Neural crest cell (in vitro differentiated cells): ENCODE measurements around the gene SLC14A1. TPM values are rescaled to one million over a fixed set of nuclear protein-coding genes. Genes with fewer than 3 reads are reported as not detected.
A peak's percentile ranks its signal among the peaks of the same experiment; 100 is the strongest.

Source experiments
- DNase-seq: peaks from one replicate; pipeline ENCODE4 v3.0.0; 2021; ENCODE audit warnings: low read depth, mixed read lengths, low spot score
- H3K27ac Mint-ChIP-seq: one replicate; pipeline ENCODE4 v1.8.0; 2021; ENCODE audit warnings: mild to moderate bottlenecking, mixed read lengths; ENCODE audit not compliant: unreplicated experiment
- H3K27me3 Mint-ChIP-seq: 2 replicates; pipeline ENCODE4 v1.8.0; 2021; ENCODE audit warnings: low read depth, mild to moderate bottlenecking, mixed read lengths
- H3K36me3 Mint-ChIP-seq: 2 replicates; pipeline ENCODE4 v1.8.0; 2021; ENCODE audit warnings: low read depth, mild to moderate bottlenecking, mixed read lengths
- H3K4me1 Mint-ChIP-seq: 2 replicates; pipeline ENCODE4 v1.8.0; 2021; ENCODE audit warnings: mixed read lengths
- H3K4me3 Mint-ChIP-seq: one replicate; pipeline ENCODE4 v1.8.0; 2021; ENCODE audit warnings: mild to moderate bottlenecking, mixed read lengths
- H3K9me3 Mint-ChIP-seq: 2 replicates; pipeline ENCODE4 v1.8.0; 2021; ENCODE audit warnings: mixed read lengths
- CTCF ChIP-seq: fragments of 200-600 bp; sonication (generic); conservative IDR thresholded peaks from 2 replicates; pipeline ENCODE4 v1.5.0; 2021; ENCODE audit warnings: antibody characterized with exemption, mild to moderate bottlenecking
- long read RNA-seq: library from polyadenylated mRNA; unstranded; transcript quantifications from one replicate; pipeline ENCODE4 v2.0.0, GENCODE V29; 2020
- total RNA-seq: library from RNA; stranded (reverse); gene quantifications from 2 replicates; pipeline ENCODE4 v1.2.1, GENCODE V29; 2021

The SLC14A1 gene
- not detected in 2 replicates for total RNA-seq
- long read RNA-seq = 0 reads

- no peak for TF ChIP-seq CTCF
- Mint-ChIP-seq H3K27me3 (peaks cover 26% of the 10 kb centered on the region), H3K36me3 (no peaks in the 10 kb centered on the region), H3K27ac (no peak within 1 kb of the TSS), H3K9me3 (no peaks in the 10 kb centered on the region), H3K4me1 (peaks cover 11% of the 10 kb centered on the region), H3K4me3 (no peak within 1 kb of the TSS)
- DNase-seq = no peak
These were observed at the start of gene SLC14A1 for GRCh38 chr18:45723567-45724355. SLC14A1 (plus strand) TSS chr18:45724181; CDS start chr18:45730321, 6,140 bp downstream.

- no peaks in the 10 kb centered on the region for H3K4me1 Mint-ChIP-seq
These were observed 46.6 kb upstream of the SLC14A1 start for GRCh38 chr18:45677276-45677807.

DNA sequence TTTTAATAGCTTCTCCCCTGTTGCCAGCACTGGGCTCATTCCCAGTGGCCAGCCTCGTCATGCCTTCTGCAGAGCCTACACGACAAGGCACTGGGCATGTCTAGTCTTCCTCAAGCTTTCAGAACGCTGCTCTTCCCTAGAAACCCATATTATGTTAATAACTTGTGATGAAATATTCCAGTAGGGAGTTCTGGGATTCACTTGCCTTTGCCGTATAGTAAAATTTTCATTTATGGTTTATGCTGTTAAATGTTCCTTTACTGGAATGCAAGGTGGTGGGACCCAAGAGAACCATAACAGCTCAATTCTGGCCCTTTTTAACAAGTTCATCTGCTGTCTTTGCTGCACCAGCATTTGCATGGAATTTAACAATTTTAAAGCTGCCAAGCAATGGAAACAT is 45.5 kb upstream of the SLC14A1 start:
- Mint-ChIP-seq H3K4me3 (no peak overlapping the region), H3K27ac (no peak overlapping the region), H3K36me3 (no peaks in the 10 kb centered on the region), H3K4me1 (no peaks in the 10 kb centered on the region), H3K27me3 (peaks cover 17% of the 10 kb centered on the region), H3K9me3 (no peaks in the 10 kb centered on the region)
- DNase-seq = no peak
- no peak for TF ChIP-seq CTCF

More at GRCh38 chr18:45677276-45677807, 46.6 kb upstream of the SLC14A1 start:
- no peak for DNase-seq
- no peak for TF ChIP-seq CTCF
- no peak overlapping the region for H3K27ac Mint-ChIP-seq
- H3K4me3 Mint-ChIP-seq = no peak overlapping the region
- peaks cover 12% of the 10 kb centered on the region for H3K27me3 Mint-ChIP-seq
- H3K9me3 Mint-ChIP-seq = no peaks in the 10 kb centered on the region
- no peaks in the 10 kb centered on the region for H3K36me3 Mint-ChIP-seq

GRCh38 chr18:45678850-45679249 is 45.1 kb upstream of the SLC14A1 start:
- DNase-seq = no peak
- no peaks in the 10 kb centered on the region for H3K4me1 Mint-ChIP-seq

DNA sequence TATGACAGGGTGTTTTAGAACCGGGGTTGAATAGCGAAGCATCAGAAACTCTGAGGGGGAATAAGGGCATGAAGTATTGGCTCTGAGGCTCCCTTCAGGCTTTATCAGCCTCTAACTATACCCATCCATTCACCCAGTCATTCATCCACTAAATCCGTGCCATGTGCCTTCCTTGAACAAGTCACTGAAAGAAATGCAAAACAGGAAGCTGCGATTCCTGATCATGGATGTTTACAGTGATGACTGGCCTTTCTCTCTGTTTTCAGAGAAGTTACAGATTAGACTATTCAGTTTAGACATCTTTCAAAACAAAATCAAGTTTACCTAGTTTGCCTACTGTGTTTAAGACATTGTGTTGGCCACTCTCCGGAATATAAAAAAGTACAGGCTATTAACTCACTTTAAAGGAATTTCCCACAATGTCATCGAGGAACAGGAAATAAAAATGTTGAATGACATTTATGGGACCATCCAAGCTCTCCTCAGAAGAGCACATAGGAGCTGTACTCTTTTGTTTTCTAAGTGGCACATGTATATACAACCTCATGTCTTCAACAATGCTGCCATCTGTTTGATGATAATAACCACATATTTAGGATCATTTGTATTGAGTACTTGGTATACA is 43.8 kb upstream of the SLC14A1 start:
- no peaks in the 10 kb centered on the region for H3K9me3 Mint-ChIP-seq
- H3K36me3 Mint-ChIP-seq = no peaks in the 10 kb centered on the region
- no peak for DNase-seq
- TF ChIP-seq CTCF = no peak
- no peak overlapping the region for H3K27ac Mint-ChIP-seq
- no peak overlapping the region for H3K4me3 Mint-ChIP-seq
- peaks cover 17% of the 10 kb centered on the region for H3K27me3 Mint-ChIP-seq
- H3K4me1 Mint-ChIP-seq = no peaks in the 10 kb centered on the region

More at GRCh38 chr18:45678850-45679249, 45.1 kb upstream of the SLC14A1 start:
- Mint-ChIP-seq H3K27ac (peak overlapping the region; percentile 16), H3K36me3 (no peaks in the 10 kb centered on the region), H3K27me3 (peaks cover 17% of the 10 kb centered on the region), H3K4me3 (no peak overlapping the region), H3K9me3 (no peaks in the 10 kb centered on the region)
- no peak for TF ChIP-seq CTCF
